A549 (cell line): Measurements from ENCODE around the gene RGS10. TPM values are rescaled to one million over a fixed set of nuclear protein-coding genes. Genes with fewer than 3 reads are reported as not detected.

ENCODE experiments used
- ATAC-seq, 2 experiments: fragments of 200-7000 bp in 1 of 2; fragments of >200 bp in 1 of 2; cut with Nextera tagmentation in 1 of 2; cut with Tn5 transposase in 1 of 2; 3 replicates each; pipeline versions ENCODE4 v1.8.0 to v1.9.1; 2018 to 2020; ENCODE audit warnings: mild to moderate bottlenecking in 1 of 2, moderate library complexity in 1 of 2
- CTCF ChIA-PET: fragments of 300-600 bp; sonication (Branson Sonifier 250); formaldehyde crosslinking; extraction: SDS; loops from one replicate; lab custom pipeline; 2021; ENCODE audit warnings: antibody characterized with exemption, inconsistent platforms; lab: Yijun Ruan, JAX
- POLR2A ChIA-PET: fragments of 350-600 bp; formaldehyde crosslinking; extraction: SDS; loops from one replicate; lab custom pipeline; 2021; ENCODE audit warnings: antibody characterized with exemption, inconsistent platforms; lab: Yijun Ruan, JAX
- DNase-seq, 2 experiments: peaks; one replicate each; pipeline versions ENCODE4 v3.0.0 to v3.0.0-alpha.2; 2011 to 2016; ENCODE audit warnings: low read depth in 1 of 2, low spot score in 1 of 2
- FAIRE-seq: peaks from 2 replicates; lab custom pipeline; 2011; peaks lifted over from hg19 to GRCh38; lab: Jason Lieb, UNC
- H3K27ac ChIP-seq, 2 experiments: fragments of >200 bp; sonication (Bioruptor Twin); formaldehyde crosslinking; 3 replicates each; pipeline ENCODE4 v1.5.1; 2016 to 2017
- H3K4me1 ChIP-seq: fragments of >200 bp; sonication (Bioruptor Twin); formaldehyde crosslinking; 3 replicates; pipeline ENCODE4 v1.6.1; 2016
- H3K4me2 ChIP-seq: fragments of >200 bp; sonication (Bioruptor Twin); formaldehyde crosslinking; 3 replicates; pipeline ENCODE4 v1.6.1; 2016
- H3K4me3 ChIP-seq: fragments of >200 bp; sonication (Bioruptor Twin); formaldehyde crosslinking; 3 replicates; pipeline ENCODE4 v1.5.1; 2016
- H3K9me3 ChIP-seq: fragments of >200 bp; sonication (Bioruptor Twin); formaldehyde crosslinking; 3 replicates; pipeline ENCODE4 v1.6.1; 2016
- BHLHE40 ChIP-seq: IDR thresholded peaks from 2 replicates; pipeline ENCODE4 v1.6.1; 2012; ENCODE audit warnings: low read depth, low read length, inconsistent platforms
- CHD4 ChIP-seq: fragments of 200-600 bp; sonication (generic); IDR thresholded peaks from 2 replicates; pipeline ENCODE4 v1.6.1; 2016; ENCODE audit warnings: antibody characterized with exemption, mild to moderate bottlenecking, borderline replicate concordance
- EHF ChIP-seq: fragments of 250-450 bp; sonication (Bioruptor Pico); IDR thresholded peaks from 2 replicates; pipeline ENCODE4 v1.5.0; 2020; ENCODE audit warnings: mild to moderate bottlenecking
- ESRRA ChIP-seq: fragments of 150-350 bp; IDR thresholded peaks from 2 replicates; pipeline ENCODE4 v1.6.1; 2014; ENCODE audit warnings: mild to moderate bottlenecking, low read length, borderline replicate concordance
- HDAC2 ChIP-seq: fragments of 200-600 bp; sonication (generic); IDR thresholded peaks from 2 replicates; pipeline ENCODE4 v1.6.1; 2016
- HES2 ChIP-seq: fragments of >200 bp; sonication (Bioruptor Twin); formaldehyde crosslinking; IDR thresholded peaks from 2 replicates; pipeline ENCODE4 v1.6.1; 2016
- HEYL ChIP-seq: fragments of 250-450 bp; sonication (Bioruptor Pico); IDR thresholded peaks from 2 replicates; pipeline ENCODE4 v1.8.0; 2021; ENCODE audit warnings: mild to moderate bottlenecking, moderate library complexity
- HOXB13 ChIP-seq: fragments of 250-450 bp; sonication (Bioruptor Pico); IDR thresholded peaks from 2 replicates; pipeline ENCODE4 v1.5.0; 2020; ENCODE audit warnings: low read depth, mild to moderate bottlenecking, moderate library complexity
- MAFK ChIP-seq: fragments of 450-650 bp; IDR thresholded peaks from 2 replicates; pipeline ENCODE4 v1.6.1; 2014; ENCODE audit not compliant: partially characterized antibody
- MAX ChIP-seq: IDR thresholded peaks from 2 replicates; pipeline ENCODE4 v1.6.1; 2012
- PHF8 ChIP-seq: fragments of 200-600 bp; sonication (generic); IDR thresholded peaks from 2 replicates; pipeline ENCODE4 v1.6.1; 2016; ENCODE audit warnings: low read depth, mild to moderate bottlenecking, antibody characterized with exemption, moderate library complexity, borderline replicate concordance
- POLR2AphosphoS2 ChIP-seq: conservative IDR thresholded peaks from 2 replicates; pipeline ENCODE4 v1.6.1; 2012; ENCODE audit warnings: low read length, improper control_type of control experiment, inconsistent platforms
- RCOR1 ChIP-seq: fragments of 150-350 bp; IDR thresholded peaks from 2 replicates; pipeline ENCODE4 v1.6.1; 2014; ENCODE audit warnings: antibody characterized with exemption, low read length, low read depth
- SMC3 ChIP-seq: fragments of >200 bp; sonication (Bioruptor Twin); formaldehyde crosslinking; IDR thresholded peaks from 3 replicates; pipeline ENCODE4 v1.6.1; 2018; ENCODE audit warnings: inconsistent platforms
- SREBF2 ChIP-seq: fragments of 450-650 bp; IDR thresholded peaks from 2 replicates; pipeline ENCODE4 v1.6.1; 2014; ENCODE audit warnings: mild to moderate bottlenecking, moderate library complexity
- TFCP2L1 ChIP-seq: fragments of 250-450 bp; sonication (Bioruptor Pico); IDR thresholded peaks from 2 replicates; pipeline ENCODE4 v1.5.0; 2021; ENCODE audit warnings: mild to moderate bottlenecking
- WGBS: methylation state at CpG from one replicate; pipeline ENCODE4 v1.1.6; 2017; ENCODE audit errors: missing lambda C conversion rate; 5-methylcytosine and 5-hydroxymethylcytosine counted together
- polyA plus RNA-seq, 4 experiments: library from polyadenylated mRNA; depleted of rRNA in 3 of 4; stranded (reverse); fragments of >200 nt; fragmentation: RNase III in 1 of 4; extraction: RNeasy Plus Mini Kit Qiagen cat#74134 plus additional on column Dnase treatment in 1 of 4; gene quantifications; 2 replicates in 3 of 4; 3 replicates in 1 of 4; pipeline ENCODE4 v1.2.3, GENCODE V29; 2011 to 2017
- TF ChIP-seq, protein P1 (sequence below): fragments of 200-600 bp; sonication (generic); IDR thresholded peaks from 2 replicates; pipeline ENCODE4 v1.6.1; 2016; ENCODE audit warnings: antibody characterized with exemption, mild to moderate bottlenecking, moderate library complexity

RGS10 gene
- polyA plus RNA-seq, 2 of the 4 experiments (the other 2 are of a cell fraction) = 39.7 to 46.4 TPM

DNA sequence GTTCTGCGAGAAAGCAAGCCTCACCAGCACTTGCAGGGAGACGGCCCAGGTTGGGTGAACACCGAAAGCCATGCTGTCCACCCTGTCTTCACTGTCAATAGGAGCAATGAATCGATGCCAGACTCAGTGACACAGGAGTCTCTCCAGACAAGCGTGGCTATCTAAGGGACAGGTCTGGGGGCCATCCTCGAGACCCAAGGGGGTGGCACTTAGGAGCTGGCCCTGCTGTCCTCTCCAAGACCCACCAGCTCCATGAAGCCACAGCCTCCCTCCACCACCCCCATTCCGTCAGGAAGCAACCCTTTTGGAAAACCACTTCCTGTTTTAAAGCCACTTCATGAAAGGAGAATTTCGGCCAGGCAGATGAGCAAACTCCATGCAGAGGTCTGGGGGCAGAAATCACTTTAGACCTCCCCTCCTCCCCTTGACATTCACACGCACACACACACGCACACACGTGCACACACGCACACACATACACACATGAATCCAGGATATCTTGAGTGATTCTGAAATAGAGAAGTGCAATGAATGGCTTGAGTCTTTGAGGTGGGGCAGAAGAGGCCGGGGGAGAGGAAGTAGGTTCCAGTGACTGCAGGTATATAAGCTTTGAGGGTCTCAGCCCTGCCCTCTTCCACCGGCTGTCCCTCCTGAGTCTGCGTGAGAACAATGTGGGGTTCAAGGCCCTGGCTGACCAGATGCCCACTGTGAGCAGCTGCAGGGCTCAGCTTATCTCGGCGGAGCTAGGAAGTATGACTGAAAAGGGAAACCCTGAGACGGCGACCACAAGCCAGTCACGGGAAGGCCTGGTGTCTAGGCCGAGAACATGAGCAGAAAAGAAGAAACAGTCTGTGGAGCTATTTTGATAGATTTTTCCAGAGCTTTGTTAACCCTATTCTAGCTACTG, 25.0 kb downstream of the RGS10 start:
- ChIA-PET POLR2A (no interaction called here), CTCF (interaction anchor here (1.3 to 1.7 kb wide), 4 partner anchors 26 to 253 kb away, joined by 3 to 6 read pairs (median 4); no protein-coding TSS in a partner anchor)
- WGBS = 94% methylated on average over 21 of the region's 21 CpGs
- Histone ChIP-seq H3K27ac (no peak overlapping the region), H3K9me3 (no peaks in the 10 kb centered on the region), H3K4me2 (no peak overlapping the region)
- ATAC-seq = no peak
- no peak for DNase-seq
- TF ChIP-seq EHF (CRISPR knock-in tag) (no peak), SREBF2 (no peak), HEYL (CRISPR knock-in tag) (no peak), ESRRA (no peak), CHD4 (no peak), HDAC2 (no peak), TFCP2L1 (CRISPR knock-in tag) (no peak), POLR2AphosphoS2 (no peak), HOXB13 (CRISPR knock-in tag) (no peak)
- TF ChIP-seq, all 56 proteins: peak for 0
- no peak overlapping the region for H3K4me3 ChIP-seq
- FAIRE-seq = no peak
- H3K4me1 ChIP-seq = peaks cover 7% of the 10 kb centered on the region

DNA sequence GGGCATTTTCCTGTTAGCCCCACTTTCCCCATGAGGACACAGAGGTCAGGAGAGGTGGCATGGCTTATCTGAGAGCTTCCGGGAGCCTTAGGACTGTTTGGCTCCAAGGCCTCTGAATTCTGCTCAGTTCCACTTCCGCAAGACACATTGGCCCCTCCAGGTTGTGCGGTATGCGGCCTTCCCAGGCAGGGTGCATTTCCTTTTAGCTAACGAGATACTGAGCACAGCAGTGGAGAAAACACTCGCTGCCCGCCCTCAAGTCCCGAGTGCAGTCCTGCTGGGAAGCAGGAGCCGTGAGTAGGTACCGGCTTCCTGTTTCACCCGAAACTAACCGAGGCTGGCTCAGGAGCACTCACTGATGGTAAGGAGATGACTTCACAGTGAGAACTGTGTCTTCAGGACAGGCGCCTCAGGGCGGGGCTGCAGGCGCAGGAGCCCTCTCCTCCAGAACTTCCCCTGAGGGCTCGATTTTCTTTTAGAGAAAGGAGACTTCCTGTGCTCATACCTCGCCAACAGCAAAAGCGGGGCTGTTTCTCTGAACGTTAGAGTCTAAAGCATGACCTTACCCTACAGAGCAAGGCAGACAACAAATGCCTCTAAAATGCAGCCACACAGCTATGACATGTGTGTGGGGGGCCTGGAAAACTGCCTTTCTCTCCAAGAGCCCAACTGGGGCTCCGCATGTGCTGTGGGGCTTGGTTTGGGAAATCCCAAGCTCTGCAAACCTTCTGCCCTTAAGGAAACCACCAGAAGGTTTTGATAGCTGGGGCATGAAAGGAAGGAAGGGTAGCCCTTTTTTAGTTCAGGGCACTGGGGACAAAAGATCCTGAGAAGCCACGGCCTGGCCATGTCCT, 25.9 kb downstream of the RGS10 start:
- 89% methylated on average over 21 of the region's 21 CpGs for WGBS
- TF ChIP-seq POLR2AphosphoS2 (no peak), SREBF2 (no peak), HEYL (CRISPR knock-in tag) (no peak), BHLHE40 (no peak), PHF8 (no peak), HES2 (no peak), HOXB13 (CRISPR knock-in tag) (no peak), RCOR1 (no peak), MAX (no peak), SMC3 (no peak)
- peaks cover under 1% of the 10 kb centered on the region; the same call in 1 of the 3 replicates for H3K4me1 ChIP-seq
- ChIA-PET CTCF (interaction anchor here (1.3 to 1.7 kb wide), 3 partner anchors 27 to 254 kb away, joined by 3 read pairs; no protein-coding TSS in a partner anchor), POLR2A (no interaction called here)
- no peak overlapping the region for H3K4me3 ChIP-seq
- FAIRE-seq = no peak
- DNase-seq = no peak
- ATAC-seq = no peak; a peak in 1 of 6 replicates
- H3K9me3 ChIP-seq = no peaks in the 10 kb centered on the region
- no peak overlapping the region for H3K27ac ChIP-seq
- no peak overlapping the region for H3K4me2 ChIP-seq

DNA sequence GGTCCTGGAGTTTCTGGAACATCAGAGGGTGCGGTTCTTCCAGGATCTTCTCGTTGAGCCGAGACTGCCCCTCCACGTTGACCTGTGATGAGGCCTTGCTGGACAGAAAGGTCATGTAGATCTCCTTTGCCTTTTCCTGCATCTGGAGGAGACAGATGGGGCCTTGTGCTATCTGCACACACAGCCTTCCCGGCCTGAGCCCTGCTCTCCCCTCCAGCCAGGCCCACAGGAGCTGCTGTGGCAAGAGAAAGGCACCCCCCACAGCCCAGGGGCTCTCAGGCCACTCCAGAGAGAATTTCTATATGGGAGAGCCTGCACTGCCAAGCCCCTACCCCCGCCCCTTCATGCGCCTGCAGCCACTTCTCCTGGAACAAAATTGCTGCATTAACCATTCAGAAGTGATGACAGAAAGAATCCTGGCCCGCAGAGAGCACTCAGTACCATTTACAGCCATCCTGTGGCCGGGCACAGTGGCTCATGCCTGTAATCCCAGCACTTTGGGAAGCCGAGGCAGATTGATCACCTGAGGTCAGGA, 26.9 kb downstream of the RGS10 start:
- CTCF ChIA-PET = interaction anchor here (1.7 kb wide), 1 partner anchor 46 kb away, joined by 3 read pairs; no protein-coding TSS in a partner anchor

More for the DNA sequence above, 26.9 kb downstream of the RGS10 start:
- Histone ChIP-seq H3K4me2 (no peak overlapping the region), H3K4me1 (no peaks in the 10 kb centered on the region), H3K4me3 (no peak overlapping the region), H3K9me3 (no peaks in the 10 kb centered on the region), H3K27ac (no peak overlapping the region)
- TF ChIP-seq, protein P1, sequence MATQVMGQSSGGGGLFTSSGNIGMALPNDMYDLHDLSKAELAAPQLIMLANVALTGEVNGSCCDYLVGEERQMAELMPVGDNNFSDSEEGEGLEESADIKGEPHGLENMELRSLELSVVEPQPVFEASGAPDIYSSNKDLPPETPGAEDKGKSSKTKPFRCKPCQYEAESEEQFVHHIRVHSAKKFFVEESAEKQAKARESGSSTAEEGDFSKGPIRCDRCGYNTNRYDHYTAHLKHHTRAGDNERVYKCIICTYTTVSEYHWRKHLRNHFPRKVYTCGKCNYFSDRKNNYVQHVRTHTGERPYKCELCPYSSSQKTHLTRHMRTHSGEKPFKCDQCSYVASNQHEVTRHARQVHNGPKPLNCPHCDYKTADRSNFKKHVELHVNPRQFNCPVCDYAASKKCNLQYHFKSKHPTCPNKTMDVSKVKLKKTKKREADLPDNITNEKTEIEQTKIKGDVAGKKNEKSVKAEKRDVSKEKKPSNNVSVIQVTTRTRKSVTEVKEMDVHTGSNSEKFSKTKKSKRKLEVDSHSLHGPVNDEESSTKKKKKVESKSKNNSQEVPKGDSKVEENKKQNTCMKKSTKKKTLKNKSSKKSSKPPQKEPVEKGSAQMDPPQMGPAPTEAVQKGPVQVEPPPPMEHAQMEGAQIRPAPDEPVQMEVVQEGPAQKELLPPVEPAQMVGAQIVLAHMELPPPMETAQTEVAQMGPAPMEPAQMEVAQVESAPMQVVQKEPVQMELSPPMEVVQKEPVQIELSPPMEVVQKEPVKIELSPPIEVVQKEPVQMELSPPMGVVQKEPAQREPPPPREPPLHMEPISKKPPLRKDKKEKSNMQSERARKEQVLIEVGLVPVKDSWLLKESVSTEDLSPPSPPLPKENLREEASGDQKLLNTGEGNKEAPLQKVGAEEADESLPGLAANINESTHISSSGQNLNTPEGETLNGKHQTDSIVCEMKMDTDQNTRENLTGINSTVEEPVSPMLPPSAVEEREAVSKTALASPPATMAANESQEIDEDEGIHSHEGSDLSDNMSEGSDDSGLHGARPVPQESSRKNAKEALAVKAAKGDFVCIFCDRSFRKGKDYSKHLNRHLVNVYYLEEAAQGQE = no peak
- no peak for TF ChIP-seq MAFK
- DNase-seq (no peak), FAIRE-seq (no peak), ATAC-seq (no peak)
- WGBS = 87% methylated on average over 9 of the region's 10 CpGs
- POLR2A ChIA-PET = no interaction called here
